BJ (cell line): ENCODE measurements around the gene PDE4D. TPM values are rescaled to one million over a fixed set of nuclear protein-coding genes. Genes with fewer than 3 reads are reported as not detected.

Experiments
- CTCF ChIA-PET: fragments of 350-600 bp; formaldehyde crosslinking; extraction: SDS; loops from one replicate; lab custom pipeline; 2021; ENCODE audit warnings: antibody characterized with exemption, inconsistent platforms; lab: Yijun Ruan, JAX
- POLR2A ChIA-PET: fragments of 300-600 bp; sonication (Branson Sonifier 250); formaldehyde crosslinking; extraction: SDS; loops from one replicate; lab custom pipeline; 2021; ENCODE audit warnings: antibody characterized with exemption; lab: Charles Lee
- DNase-seq: peaks from one replicate; pipeline ENCODE4 v3.0.0-alpha.2; 2011; ENCODE audit warnings: low read depth
- H3K27me3 ChIP-seq: 2 replicates; pipeline ENCODE4 v1.6.0; 2011; ENCODE audit warnings: low read length; ENCODE audit not compliant: control insufficient read depth, insufficient read depth
- H3K36me3 ChIP-seq: 2 replicates; pipeline ENCODE4 v1.5.1; 2011; ENCODE audit warnings: low read length; ENCODE audit not compliant: control insufficient read depth, insufficient read depth
- H3K4me3 ChIP-seq: 2 replicates; pipeline ENCODE4 v1.5.1; 2011; ENCODE audit warnings: low read depth, mild to moderate bottlenecking, control low read depth, low read length
- CTCF ChIP-seq: IDR thresholded peaks from 2 replicates; pipeline ENCODE4 v1.5.1; 2011; ENCODE audit warnings: low read depth, mild to moderate bottlenecking, control low read depth, inconsistent platforms, low read length, moderate library complexity; ENCODE audit not compliant: insufficient read depth
- polyA plus RNA-seq: library from polyadenylated mRNA; depleted of rRNA; stranded (reverse); fragments of >200 nt; gene quantifications from 2 replicates; pipeline ENCODE4 v1.2.3, GENCODE V29; 2011

PDE4D gene
- polyA plus RNA-seq, 1 experiment: 2.8 TPM

- POLR2A ChIA-PET: no interaction called here
- no peak for TF ChIP-seq CTCF
- peaks cover 2% of the 10 kb centered on the region; the same call in 1 of the 2 replicates for H3K27me3 ChIP-seq
- H3K36me3 ChIP-seq: no peaks in the 10 kb centered on the region
- H3K4me3 ChIP-seq: no peak overlapping the region
- CTCF ChIA-PET: no interaction called here
- DNase-seq: no peak
These were observed 740.8 kb downstream of the PDE4D start for GRCh38 chr5:59152701-59153245.

GRCh38 chr5:59151162-59151889, 742.2 kb downstream of the PDE4D start:
- no peak for DNase-seq
- no peak for TF ChIP-seq CTCF
- CTCF ChIA-PET: interaction anchor here (0.9 to 1.4 kb wide), 3 partner anchors 9 to 23 kb away, joined by 3 to 5 read pairs (median 3); no protein-coding TSS in a partner anchor
- H3K36me3 ChIP-seq: no peaks in the 10 kb centered on the region
- POLR2A ChIA-PET: no interaction called here
- no peak overlapping the region for H3K4me3 ChIP-seq
- H3K27me3 ChIP-seq: peaks cover 4% of the 10 kb centered on the region

GRCh38 chr5:59149827-59150226, 743.7 kb downstream of the PDE4D start:
- no peak for DNase-seq
- ChIA-PET CTCF (interaction anchor here (0.9 to 1.2 kb wide), 2 partner anchors 23 to 114 kb away, joined by 3 read pairs; no protein-coding TSS in a partner anchor), POLR2A (no interaction called here)

GRCh38 chr5:59149271-59149670, 744.3 kb downstream of the PDE4D start:
- peak; percentile 20 for DNase-seq
- Histone ChIP-seq H3K36me3 (no peaks in the 10 kb centered on the region), H3K4me3 (no peak overlapping the region), H3K27me3 (peaks cover 2% of the 10 kb centered on the region; the same call in 1 of the 2 replicates)
- POLR2A ChIA-PET: no interaction called here
- no peak for TF ChIP-seq CTCF
- CTCF ChIA-PET: interaction anchor here (0.9 kb wide), 1 partner anchor 39 kb away, joined by 5 read pairs; no protein-coding TSS in a partner anchor

More at GRCh38 chr5:59149827-59150226, 743.7 kb downstream of the PDE4D start:
- no peaks in the 10 kb centered on the region for H3K36me3 ChIP-seq
- no peak overlapping the region for H3K4me3 ChIP-seq
- no peak for TF ChIP-seq CTCF
- peaks cover 2% of the 10 kb centered on the region; the same call in 1 of the 2 replicates for H3K27me3 ChIP-seq

- no peak for DNase-seq
- CTCF ChIA-PET: interaction anchor here (0.8 to 1.1 kb wide), 2 partner anchors 8 to 17 kb away, joined by 3 read pairs; no protein-coding TSS in a partner anchor
- Histone ChIP-seq H3K36me3 (no peaks in the 10 kb centered on the region), H3K4me3 (no peak overlapping the region), H3K27me3 (peaks cover 2% of the 10 kb centered on the region; the same call in 1 of the 2 replicates)
- no peak for TF ChIP-seq CTCF
- POLR2A ChIA-PET: no interaction called here
These were observed 746.8 kb downstream of the PDE4D start for GRCh38 chr5:59146729-59147128.
